Right atrium auricular region (tissue), 2 donors: ENCODE data around the gene ADCY2. TPM values are rescaled to one million over a fixed set of nuclear protein-coding genes. Genes with fewer than 3 reads are reported as not detected.

Source experiments
- DNase-seq: peaks from one replicate; pipeline ENCODE4 v3.0.0-alpha.2; 2019; ENCODE audit warnings: low spot score
- H3K27ac ChIP-seq, 2 donors: fragments of 200-600 bp; sonication (generic); 1 replicate in 1 of 2; 2 replicates in 1 of 2; pipeline ENCODE4 v1.5.1; 2016 to 2019
- H3K27me3 ChIP-seq, 2 donors: fragments of 200-600 bp; sonication (generic); one replicate each; pipeline versions ENCODE4 v1.5.1 to v1.6.0; 2017 to 2019
- H3K36me3 ChIP-seq: fragments of 200-600 bp; sonication (generic); one replicate; pipeline ENCODE4 v1.5.1; 2016
- H3K4me1 ChIP-seq, 2 donors: fragments of 200-600 bp; sonication (generic); one replicate each; pipeline versions ENCODE4 v1.5.1 to v1.6.0; 2017 to 2019
- H3K4me3 ChIP-seq, 2 donors: fragments of 200-600 bp; sonication (generic); 1 replicate in 1 of 2; 2 replicates in 1 of 2; pipeline ENCODE4 v1.5.1; 2017 to 2019; ENCODE audit warnings: mild to moderate bottlenecking in 1 of 2, moderate library complexity in 1 of 2
- H3K9me3 ChIP-seq, 2 donors: fragments of 200-600 bp; sonication (generic); one replicate each; pipeline ENCODE4 v1.5.1; 2019
- CTCF ChIP-seq, 2 donors: fragments of 200-600 bp; sonication (generic); IDR thresholded peaks; one replicate each; pipeline ENCODE4 v1.5.1; 2019; ENCODE audit warnings: antibody characterized with exemption in 2 of 2
- total RNA-seq, 2 donors: library from RNA; depleted of rRNA; stranded (reverse); fragments of >200 nt; gene quantifications; one replicate each; pipeline ENCODE4 v1.1.0, GENCODE V29; 2016

Gene ADCY2
- total RNA-seq, 2 donors from 2014 or later: 3.3 TPM; not detected in 1

GRCh38 chr5:7412409-7412808 is 16.5 kb downstream of the ADCY2 start:
- no peaks in the 10 kb centered on the region for H3K36me3 ChIP-seq
- H3K9me3 ChIP-seq: no peaks in the 10 kb centered on the region
- H3K4me3 ChIP-seq: no peak overlapping the region
- no peak for DNase-seq
- H3K27me3 ChIP-seq: no peaks in the 10 kb centered on the region
- no peak overlapping the region for H3K27ac ChIP-seq
- H3K4me1 ChIP-seq: no peaks in the 10 kb centered on the region
- no peak for TF ChIP-seq CTCF (IDR thresholded peaks at IDR 0.05)

- Histone ChIP-seq H3K27ac (no peak overlapping the region), H3K27me3 (no peaks in the 10 kb centered on the region), H3K4me1 (no peaks in the 10 kb centered on the region), H3K4me3 (no peak overlapping the region), H3K9me3 (no peaks in the 10 kb centered on the region), H3K36me3 (no peaks in the 10 kb centered on the region)
- TF ChIP-seq CTCF (IDR thresholded peaks at IDR 0.05): no peak
- DNase-seq: no peak
Measured at GRCh38 chr5:7415123-7415522, 19.2 kb downstream of the ADCY2 start.

GRCh38 chr5:7415587-7416535 is 19.9 kb downstream of the ADCY2 start:
- no peaks in the 10 kb centered on the region for H3K27me3 ChIP-seq
- no peak for TF ChIP-seq CTCF (IDR thresholded peaks at IDR 0.05)
- DNase-seq: no peak
- no peak overlapping the region for H3K4me3 ChIP-seq
- no peaks in the 10 kb centered on the region for H3K36me3 ChIP-seq
- H3K9me3 ChIP-seq: no peaks in the 10 kb centered on the region
- H3K4me1 ChIP-seq: no peaks in the 10 kb centered on the region
- no peak overlapping the region for H3K27ac ChIP-seq

GRCh38 chr5:7418276-7418675 is 22.3 kb downstream of the ADCY2 start:
- Histone ChIP-seq H3K9me3 (no peaks in the 10 kb centered on the region), H3K27ac (no peak overlapping the region), H3K4me1 (no peaks in the 10 kb centered on the region), H3K27me3 (no peaks in the 10 kb centered on the region), H3K36me3 (no peaks in the 10 kb centered on the region), H3K4me3 (no peak overlapping the region)
- no peak for DNase-seq
- no peak for TF ChIP-seq CTCF (IDR thresholded peaks at IDR 0.05)

GRCh38 chr5:7419367-7419766 is 23.4 kb downstream of the ADCY2 start:
- Histone ChIP-seq H3K4me3 (no peak overlapping the region), H3K27ac (no peak overlapping the region), H3K36me3 (no peaks in the 10 kb centered on the region), H3K9me3 (no peaks in the 10 kb centered on the region), H3K27me3 (no peaks in the 10 kb centered on the region), H3K4me1 (no peaks in the 10 kb centered on the region)
- TF ChIP-seq CTCF (IDR thresholded peaks at IDR 0.05): no peak
- DNase-seq: no peak
